ENCODE results near the gene HCRTR2. TPM values are rescaled to one million over a fixed set of nuclear protein-coding genes. Genes with fewer than 3 reads are reported as not detected.

Gene HCRTR2
- total RNA-seq, 1 experiment from 2014 or later = not detected

GRCh38 chr6:55327169-55327568, 152.9 kb downstream of the HCRTR2 start, which contains the start of gene GFRAL:
Gene GFRAL, plus strand, starts transcription at chr6:55327469. Its CDS starts 86 bp downstream, at chr6:55327555.
- no peak for DNase-seq (ENCODE audit: low read depth)

Other genes with a start within 250 kb of the HCRTR2 start
- not detected in 2 replicates for gene GFRAL, start 153.0 kb downstream of the HCRTR2 start, total RNA-seq (2014; rRNA removed; shearing (Covaris generic))

Data from M059J (cell line).